ENCODE measurements around the gene ATXN7L3.
"Not testable (repeated sequence)": the region's sequence is repeated elsewhere in the genome, so short reads cannot be mapped to it uniquely, and the experiment has no call there.

Gene ATXN7L3

GRCh38 chr17:44199553-44200477 is at the start of gene ATXN7L3:
Gene ATXN7L3, minus strand, starts transcription at chr17:44199884. Its CDS starts 1,814 bp downstream, at chr17:44198070.
- DNase-seq: peak; percentile 99

GRCh38 chr17:44247876-44248736 is 48.4 kb upstream of the ATXN7L3 start:
- DNase-seq: no peak

GRCh38 chr17:44247440-44247841 is 47.8 kb upstream of the ATXN7L3 start:
- no peak for DNase-seq

GRCh38 chr17:44241106-44241624 is 41.5 kb upstream of the ATXN7L3 start:
- no peak for DNase-seq

GRCh38 chr17:44237886-44238285 is 38.2 kb upstream of the ATXN7L3 start:
- DNase-seq: not testable (repeated sequence)

GRCh38 chr17:44236444-44236991 is 36.8 kb upstream of the ATXN7L3 start:
- DNase-seq: no peak

GRCh38 chr17:44235583-44235936 is 35.9 kb upstream of the ATXN7L3 start:
- DNase-seq: no peak

- no peak for DNase-seq
These were observed 33.9 kb upstream of the ATXN7L3 start for GRCh38 chr17:44233582-44233981.

GRCh38 chr17:44232061-44232460 is 32.4 kb upstream of the ATXN7L3 start:
- DNase-seq: no peak

GRCh38 chr17:44230140-44230539 is 30.5 kb upstream of the ATXN7L3 start:
- DNase-seq: no peak

- DNase-seq: no peak
These were observed 29.4 kb upstream of the ATXN7L3 start for GRCh38 chr17:44229090-44229489.

GRCh38 chr17:44223541-44224071 is 23.9 kb upstream of the ATXN7L3 start:
- no peak for DNase-seq

- DNase-seq: peak; percentile 47
These were observed 22.6 kb upstream of the ATXN7L3 start for GRCh38 chr17:44222112-44222869.

GRCh38 chr17:44221862-44222111 is 22.1 kb upstream of the ATXN7L3 start:
- no peak for DNase-seq

GRCh38 chr17:44221084-44221861 is 21.6 kb upstream of the ATXN7L3 start:
- peak; percentile 52 for DNase-seq

GRCh38 chr17:44220213-44221083 is 20.8 kb upstream of the ATXN7L3 start:
- DNase-seq: peak; percentile 40

- peak; percentile 77 for DNase-seq
These were observed 20.0 kb upstream of the ATXN7L3 start, which contains the start of gene UBTF for GRCh38 chr17:44219616-44220212. Gene UBTF, minus strand, starts transcription at chr17:44219675. Its CDS starts 1,446 bp downstream, at chr17:44218229.

GRCh38 chr17:44219108-44219615 is 19.5 kb upstream of the ATXN7L3 start:
- peak; percentile 49 for DNase-seq

- DNase-seq: peak; percentile 90
These were observed 18.8 kb upstream of the ATXN7L3 start for GRCh38 chr17:44218344-44219107.
